ENCODE measurements around the gene PLEKHG4B.
A peak's percentile ranks its signal among the peaks of the same experiment; 100 is the strongest.
"Not testable (repeated sequence)": the region's sequence is repeated elsewhere in the genome, so short reads cannot be mapped to it uniquely, and the experiment has no call there.

Gene PLEKHG4B

DNA sequence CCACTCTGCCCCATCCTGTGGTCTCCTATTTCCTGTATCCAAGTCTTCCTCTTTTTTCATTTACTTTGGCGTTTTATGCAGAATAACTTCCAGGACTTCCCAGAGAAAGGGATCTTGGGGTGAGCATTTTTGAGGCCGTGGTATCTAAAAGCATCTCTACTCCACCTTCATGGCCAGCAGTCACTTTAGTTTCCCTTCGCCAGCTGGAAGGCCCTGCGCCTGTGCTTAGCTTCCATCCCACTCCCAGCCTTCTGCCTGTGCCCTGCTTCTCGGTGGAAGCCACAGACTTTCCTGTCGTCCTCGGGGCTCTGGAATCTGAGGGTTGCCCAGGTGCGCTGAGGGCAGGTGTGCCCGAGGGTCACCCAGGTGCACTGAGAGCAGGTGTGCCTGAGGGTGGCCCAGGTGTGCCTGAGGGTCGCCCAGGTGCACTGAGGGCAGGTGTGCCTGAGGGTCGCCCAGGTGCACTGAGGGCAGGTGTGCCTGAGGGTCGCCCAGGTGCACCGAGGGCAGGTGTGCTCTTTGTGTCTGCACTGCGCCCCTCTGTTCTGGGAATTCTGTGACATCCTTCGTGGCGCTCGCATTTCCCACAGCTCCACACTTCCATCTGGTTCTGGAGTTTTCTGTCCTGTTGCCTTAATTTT lies 67.0 kb downstream of the PLEKHG4B start:
- peak; percentile 8 for DNase-seq

DNA sequence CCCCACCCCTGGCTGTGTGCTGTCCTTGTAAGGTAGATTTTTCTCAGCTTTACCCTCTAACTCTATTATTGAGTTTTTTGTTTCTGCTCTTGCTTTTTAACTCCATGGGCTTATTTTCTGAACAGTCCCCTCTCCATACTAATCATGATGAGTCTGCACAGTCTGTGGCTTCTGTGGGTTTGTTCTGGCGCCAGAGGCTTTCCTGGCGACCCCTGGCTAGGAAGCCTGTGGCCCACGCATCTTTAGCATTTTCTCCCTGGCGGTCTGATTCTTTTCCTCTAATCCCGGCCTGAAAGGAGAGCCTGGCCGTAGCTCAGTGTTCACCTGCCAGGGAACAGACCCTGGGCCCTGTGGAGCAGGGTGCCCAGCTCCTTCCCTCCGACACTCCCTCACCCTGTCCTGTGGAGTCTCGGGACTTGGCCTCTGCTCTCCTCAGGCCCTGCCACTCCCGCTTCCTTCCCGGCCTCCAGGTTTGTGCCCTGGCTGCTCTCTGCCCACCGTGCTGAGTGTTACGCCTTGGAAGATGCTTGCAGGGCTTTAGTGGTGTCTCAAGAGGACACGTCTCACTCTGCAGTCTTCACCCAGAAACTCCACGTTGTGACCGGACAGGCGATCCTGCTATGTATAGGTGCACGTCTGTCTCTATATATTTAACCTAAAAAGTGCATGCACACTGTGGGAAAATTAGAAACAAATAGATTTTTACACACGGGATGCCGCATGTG lies 67.6 kb downstream of the PLEKHG4B start:
- DNase-seq = no peak

DNA sequence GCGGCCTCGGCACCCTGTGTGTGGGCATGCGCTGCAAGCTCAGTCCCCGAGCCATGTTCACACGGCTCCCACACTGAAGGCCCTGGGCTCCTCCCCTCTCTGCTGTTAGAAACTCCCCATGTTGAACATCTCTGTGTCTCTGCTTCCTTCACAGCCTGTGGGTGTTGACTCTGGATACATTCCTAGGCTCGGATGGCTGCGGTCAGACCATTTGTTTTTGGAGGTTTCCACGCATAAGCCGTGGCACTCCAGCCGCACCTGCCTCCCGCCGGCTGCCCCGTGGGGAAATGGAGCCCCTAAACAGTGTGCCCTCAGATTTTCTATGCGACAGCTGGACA lies 68.2 kb downstream of the PLEKHG4B start:
- DNase-seq = no peak

DNA sequence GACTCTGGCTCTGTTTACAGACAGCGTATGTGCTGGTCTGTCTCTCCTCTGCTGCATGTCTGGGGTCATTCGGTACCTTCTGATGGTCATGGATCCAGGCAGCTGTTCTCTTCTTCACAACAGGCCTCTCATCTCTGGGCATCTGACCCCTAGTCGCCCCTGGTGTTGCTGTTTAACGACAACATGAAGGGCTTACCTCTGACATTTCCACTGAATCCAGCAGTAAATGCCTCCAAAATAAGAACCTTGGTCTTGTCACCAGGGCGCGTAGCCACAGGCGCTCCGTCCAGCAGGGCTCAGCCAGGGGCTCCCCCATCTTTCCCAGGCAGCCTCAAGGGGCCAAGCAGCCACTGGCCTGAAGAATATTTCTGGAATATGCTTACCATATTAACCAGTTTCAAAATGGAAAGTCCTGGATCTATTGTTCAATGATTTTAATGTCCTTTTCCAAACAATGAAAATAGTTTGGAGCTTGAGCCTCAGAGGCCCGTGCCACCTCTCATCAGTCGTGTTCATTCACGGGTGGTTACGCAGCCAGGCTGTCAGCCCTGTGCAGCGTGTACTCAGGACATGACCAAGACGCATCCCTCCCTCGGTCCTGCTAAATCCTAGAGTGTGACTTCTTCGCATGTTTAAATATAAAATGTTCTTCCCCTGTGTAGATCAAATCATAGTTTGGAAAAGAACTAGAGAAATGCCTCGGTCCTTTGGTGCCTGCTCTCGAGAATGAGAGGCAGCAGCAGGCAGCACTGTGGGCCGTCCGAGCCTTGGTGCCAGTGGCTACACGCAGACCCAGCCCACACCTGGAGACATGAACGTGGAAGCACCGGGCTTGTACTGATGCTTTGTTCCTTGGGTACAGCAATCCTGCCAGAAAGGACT lies 69.2 kb downstream of the PLEKHG4B start:
- no peak for DNase-seq

DNA sequence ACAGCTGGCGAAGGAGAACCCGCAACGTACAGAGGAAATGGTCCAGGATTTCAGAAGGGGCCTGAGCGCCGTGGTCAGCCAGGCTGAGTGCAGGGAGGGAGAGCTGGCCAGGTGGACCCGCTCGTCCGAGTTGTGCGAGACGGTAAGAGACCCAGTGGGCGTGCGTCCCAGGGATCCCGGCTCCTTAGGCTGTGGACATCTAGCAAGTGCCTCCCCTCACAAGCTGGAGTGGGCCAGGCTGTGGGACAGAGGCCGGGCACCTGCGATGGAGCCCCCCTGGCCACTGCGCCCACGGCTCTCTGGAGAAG lies 69.8 kb downstream of the PLEKHG4B start:
- no peak for DNase-seq

DNA sequence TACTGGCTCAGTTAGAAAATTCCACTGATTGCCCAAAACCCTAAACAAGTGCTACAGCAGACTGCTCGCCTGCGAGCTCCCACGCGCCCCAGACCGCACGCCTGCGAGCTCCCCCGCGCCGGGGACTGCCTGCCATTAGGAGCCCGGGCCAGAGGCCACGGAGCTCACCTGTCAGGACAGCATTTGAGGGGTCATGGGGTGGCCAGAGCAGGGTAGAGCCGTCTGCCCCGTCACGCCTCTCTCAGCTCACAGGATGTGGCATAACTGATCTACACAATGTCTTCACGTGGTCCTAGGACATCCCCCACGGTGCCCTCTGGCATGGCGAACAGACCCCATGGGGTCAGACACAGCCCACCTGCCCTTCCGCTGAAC lies 70.2 kb downstream of the PLEKHG4B start:
- no peak for DNase-seq

DNA sequence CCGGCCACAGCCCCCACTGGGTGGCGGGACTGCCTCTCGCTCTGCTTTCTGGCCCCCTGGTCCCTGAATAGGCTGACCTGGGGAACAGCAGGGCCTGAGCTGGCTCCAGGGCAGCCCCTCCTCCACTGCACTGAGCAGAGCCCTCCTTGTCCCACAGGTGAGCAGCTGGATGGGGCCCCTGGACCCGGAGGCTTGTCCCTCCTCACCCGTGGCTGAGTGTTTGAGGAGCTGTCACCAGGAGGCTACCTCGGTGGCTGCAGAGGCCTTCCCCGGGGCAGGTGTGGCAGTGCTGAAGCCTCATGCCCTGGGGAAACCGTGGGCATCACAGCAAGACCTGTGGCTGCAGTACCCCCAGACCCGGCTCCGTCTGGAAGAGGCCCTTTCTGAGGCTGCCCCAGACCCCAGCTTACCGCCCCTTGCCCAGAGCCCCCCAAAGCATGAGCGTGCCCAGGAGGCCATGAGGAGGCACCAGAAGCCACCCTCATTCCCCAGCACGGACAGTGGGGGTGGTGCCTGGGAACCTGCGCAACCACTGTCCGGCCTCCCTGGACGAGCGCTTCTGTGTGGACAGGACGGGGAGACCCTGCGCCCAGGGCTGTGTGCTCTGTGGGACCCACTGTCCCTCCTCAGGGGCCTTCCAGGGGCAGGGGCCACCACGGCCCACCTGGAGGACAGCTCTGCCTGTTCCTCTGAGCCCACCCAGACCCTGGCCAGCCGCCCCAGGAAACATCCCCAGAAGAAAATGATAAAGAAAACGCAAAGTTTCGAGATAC lies 70.8 kb downstream of the PLEKHG4B start:
- DNase-seq = no peak

DNA sequence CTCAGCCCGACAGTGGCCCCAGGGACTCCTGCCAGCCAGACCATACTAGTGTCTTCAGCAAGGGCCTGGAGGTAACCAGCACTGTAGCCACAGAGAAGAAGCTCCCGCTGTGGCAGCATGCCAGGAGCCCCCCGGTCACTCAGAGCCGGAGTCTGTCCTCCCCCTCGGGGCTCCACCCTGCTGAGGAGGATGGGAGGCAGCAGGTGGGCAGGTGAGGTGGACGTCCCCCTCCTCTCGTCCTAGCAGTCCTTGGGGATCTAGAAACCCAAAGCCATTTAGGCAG lies 71.3 kb downstream of the PLEKHG4B start:
- no peak for DNase-seq

DNA sequence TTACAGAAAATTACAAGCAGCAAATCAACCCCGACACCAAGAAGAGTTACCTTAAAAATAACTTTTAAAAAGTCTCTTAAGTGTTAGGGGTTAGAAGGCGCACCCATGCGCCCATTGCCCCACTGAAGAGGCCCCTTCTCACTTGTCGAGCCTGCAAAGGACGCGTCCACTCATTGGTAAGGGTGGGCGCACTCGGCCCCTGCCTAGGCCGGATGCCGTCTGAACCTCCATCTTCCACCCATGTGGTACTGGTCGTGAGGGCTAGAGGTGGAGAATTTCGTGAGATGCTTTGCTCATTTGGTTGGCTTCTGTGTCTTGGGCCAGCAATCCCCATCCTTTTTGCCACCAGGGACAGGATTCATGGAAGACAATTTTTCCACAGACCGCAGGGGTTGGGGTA lies 71.9 kb downstream of the PLEKHG4B start:
- DNase-seq = no peak

DNA sequence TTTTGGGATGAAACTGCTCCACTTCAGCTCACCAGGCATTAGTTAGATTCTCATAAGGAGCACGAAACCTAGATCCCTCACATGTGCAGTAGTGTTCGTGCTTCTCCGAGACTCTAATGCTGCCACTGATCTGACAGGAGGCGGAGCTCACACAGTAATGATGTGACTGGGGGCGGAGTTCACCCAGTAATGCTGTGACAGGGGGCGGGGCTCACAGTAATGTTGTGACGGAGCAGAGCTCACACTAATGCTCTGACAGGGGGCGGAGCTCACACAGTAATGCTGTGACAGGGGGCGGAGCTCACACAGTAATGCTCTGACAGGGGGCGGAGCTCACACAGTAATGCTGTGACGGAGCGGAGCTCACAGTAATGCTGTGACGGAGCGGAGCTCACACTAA lies 72.3 kb downstream of the PLEKHG4B start:
- DNase-seq = no peak

DNA sequence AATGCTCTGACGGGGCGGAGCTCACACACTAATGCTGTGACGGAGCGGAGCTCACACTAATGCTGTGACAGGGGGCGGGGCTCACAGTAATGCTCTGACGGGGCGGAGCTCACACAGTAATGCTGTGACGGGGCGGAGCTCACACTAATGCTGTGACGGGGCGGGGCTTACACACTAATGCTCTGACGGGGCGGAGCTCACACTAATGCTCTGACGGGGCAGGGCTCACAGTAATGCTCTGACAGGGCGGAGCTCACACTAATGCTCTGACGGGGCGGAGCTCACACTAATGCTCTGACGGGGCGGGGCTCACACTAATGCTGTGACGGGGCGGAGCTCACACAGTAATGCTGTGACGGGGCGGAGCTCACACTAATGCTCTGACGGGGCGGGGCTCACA lies 72.8 kb downstream of the PLEKHG4B start:
- not testable (repeated sequence) for DNase-seq

DNA sequence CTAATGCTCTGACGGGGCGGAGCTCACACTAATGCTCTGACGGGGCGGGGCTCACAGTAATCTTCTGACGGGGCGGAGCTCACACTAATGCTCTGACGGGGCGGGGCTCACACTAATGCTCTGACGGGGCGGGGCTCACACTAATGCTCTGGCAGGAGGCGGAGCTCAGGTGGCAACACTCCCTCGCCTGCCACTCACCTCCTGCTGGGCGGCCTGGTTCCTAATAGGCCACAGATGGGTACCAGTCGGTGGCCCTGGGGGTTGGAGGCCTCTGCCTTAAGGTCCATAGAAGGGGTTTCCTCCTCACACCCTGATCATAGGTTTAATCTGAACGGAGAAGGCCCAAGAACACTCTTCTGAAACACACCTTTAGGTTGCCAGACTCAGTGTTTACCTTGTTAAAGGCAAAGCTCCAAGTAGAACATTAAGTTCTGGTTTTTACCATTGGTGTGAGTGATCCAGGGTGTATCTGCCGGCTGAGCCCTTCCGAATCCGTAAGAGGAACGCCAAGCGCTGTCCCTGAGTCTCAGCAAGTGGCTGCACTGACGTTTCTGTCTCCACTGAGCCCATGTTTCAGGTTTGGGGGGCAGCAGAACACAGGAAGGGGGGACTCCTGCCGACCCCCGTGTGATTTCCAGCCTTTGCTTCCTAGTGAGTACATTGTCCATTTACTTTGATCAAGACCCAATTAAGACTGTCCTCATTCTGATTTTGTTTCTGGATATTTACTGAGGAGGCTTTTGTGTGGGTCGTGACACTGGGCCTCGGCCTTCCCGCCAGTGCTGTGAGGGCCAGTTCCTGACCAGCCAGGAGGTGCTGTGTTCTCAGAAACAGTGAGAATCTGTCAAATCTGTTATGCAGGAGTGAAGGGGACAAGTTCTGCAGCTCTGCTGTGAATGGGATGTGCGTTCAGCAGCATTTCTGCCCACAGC lies 74.7 kb downstream of the PLEKHG4B start:
- DNase-seq = no peak

DNA sequence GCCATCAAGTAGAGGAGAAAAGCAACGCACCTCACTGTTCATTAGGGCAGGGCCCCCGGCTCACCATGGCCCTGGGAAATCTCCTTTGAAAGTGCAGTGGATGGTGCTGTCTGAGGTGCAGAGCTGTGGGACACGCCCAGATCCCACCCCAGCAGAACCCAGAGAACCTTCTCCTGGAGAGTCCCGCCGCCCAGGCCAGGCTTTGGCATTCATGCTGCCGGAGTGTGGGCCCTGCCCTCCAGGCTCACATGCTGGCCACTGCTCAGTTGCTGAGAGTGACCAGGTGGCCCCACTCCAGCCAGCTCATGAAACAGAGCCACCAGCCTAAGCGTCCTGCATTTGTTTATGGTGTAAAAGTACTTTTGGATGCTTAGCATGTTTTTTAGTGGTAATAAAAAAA lies 75.5 kb downstream of the PLEKHG4B start:
- DNase-seq = no peak

DNA sequence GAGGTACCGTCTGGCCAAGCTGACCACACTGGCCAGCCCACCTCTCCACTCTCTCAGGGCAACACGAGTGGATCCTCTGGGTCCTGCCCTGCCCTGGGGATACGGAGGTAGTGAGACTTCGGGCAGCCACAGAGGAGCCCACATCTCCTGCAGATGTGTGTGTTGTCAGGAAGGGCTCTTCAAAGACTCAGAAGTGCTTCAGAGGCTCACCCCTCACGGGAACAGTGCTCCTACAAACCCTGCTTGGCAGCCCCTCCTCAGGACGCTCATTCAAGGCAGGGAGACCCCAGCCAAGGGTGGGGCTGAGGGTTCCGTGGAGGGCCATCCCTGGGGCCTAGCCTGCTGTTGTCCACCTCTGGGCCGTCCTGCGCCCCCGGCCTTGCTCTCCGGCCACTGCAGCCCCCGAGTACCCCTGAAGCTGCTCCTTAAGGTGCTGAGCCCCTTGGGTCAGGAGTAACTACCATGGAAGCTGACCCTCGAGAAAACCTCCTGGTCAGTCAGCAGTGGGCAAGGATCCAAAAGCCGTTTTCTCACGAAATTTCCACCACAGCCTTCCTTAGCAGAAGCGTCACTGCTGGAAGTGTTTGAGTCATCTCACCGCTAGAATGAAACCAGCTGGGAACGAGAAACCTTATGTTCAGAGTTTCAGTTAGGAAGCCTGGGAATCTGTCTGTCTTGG lies 76.2 kb downstream of the PLEKHG4B start:
- no peak for DNase-seq

DNA sequence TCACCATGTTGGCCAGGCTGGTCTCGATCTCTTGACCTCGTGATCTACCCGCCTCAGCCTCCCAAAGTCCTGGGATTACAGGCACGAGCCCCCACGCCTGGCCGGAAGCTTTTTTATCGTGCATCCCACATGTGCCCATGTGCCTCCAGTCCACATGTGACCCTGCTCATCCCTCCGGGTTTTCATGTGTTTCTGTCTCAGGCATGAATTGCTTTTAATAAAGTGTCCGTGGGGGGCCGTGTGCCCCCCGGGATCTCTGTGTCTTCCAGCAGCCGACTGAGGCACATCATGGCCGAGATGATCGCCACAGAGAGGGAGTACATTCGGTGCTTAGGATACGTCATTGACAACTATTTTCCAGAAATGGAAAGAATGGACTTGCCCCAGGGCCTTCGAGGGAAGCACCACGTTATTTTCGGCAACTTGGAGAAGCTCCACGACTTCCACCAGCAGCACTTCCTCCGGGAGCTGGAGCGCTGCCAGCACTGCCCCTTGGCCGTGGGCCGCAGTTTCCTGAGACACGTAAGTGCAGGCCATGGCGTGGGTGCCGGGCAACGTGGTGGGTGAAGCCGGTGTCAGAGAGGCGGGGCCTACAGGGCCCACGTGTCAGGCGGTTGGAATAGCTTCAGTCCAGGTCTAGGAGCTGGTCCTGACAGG lies 77.2 kb downstream of the PLEKHG4B start:
- DNase-seq = no peak

DNA sequence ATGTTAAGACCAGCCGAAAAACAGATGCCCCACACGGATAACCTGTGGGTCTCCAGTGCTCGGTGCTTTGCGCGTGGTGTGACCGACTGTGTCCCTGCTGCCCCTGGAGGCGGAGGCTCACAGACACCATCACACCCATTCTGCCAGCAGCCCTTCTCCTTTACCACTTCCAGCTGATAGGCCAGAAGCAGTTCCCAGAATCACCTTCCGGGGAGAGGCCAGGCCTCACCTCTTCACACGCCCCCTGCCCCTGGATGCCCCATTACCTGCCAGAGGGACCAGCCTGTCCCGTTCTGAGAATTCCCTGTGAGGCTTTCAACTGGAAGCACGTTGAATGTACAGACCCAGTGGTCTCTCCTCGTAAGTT lies 77.7 kb downstream of the PLEKHG4B start:
- no peak for DNase-seq

DNA sequence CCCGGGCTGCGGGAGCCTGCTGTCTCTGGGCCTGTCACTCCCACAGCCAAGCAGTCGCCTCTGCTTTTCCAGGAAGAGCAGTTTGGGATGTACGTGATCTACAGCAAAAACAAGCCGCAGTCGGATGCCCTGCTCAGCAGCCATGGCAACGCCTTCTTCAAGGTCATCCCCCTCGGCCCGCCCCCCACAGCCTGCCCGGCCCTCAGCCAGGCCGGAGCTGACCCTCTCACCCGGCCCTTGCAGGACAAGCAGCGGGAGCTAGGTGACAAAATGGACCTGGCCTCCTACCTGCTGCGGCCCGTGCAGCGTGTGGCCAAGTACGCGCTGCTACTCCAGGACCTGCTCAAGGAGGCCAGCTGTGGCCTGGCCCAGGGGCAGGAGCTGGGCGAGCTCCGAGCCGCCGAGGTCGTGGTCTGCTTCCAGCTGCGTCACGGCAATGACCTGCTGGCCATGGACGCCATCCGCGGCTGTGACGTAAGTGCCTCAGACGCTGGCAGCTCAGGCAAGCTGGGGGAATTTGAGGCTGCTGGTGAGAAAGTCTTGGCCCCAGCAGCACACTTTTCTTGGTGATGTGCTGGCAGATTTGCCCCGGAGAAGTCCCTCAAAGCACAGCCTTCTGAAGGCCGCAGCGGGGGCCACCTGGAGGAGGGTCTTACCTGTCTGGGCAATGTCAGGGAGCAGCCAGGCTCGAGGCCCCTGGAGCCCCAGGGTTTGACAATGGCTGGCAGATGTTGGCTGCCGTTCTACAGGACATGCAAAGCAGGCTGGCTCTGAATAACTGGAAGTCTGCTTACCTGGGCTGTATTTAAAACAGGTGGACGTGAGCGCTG lies 79.2 kb downstream of the PLEKHG4B start:
- no peak for DNase-seq

DNA sequence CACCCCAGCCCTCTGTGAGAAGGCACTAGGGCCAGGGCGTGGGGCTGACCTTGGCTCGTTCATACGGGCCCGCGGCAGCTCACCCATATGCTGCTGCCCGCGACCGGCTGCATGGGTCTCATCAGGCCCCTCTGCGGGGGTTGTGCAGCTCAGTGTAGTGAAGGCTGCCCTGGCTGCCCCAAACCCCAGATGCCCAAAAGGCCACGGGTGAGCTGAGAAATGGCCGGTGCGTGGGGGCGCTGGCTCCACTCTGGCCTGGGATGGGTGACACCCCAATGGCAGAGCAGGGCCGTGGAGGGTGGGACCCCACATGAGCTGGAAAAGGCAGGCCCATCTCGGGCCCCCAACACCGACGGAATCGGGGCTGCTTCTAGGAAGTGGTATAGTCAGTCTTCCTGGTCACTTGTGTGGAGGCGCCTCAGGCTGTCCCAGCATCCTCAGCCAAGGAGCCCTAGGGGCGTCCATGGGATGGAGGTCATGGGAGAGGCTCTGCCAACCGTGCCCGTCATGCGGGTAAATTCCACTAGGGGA lies 79.9 kb downstream of the PLEKHG4B start:
- DNase-seq = no peak

DNA sequence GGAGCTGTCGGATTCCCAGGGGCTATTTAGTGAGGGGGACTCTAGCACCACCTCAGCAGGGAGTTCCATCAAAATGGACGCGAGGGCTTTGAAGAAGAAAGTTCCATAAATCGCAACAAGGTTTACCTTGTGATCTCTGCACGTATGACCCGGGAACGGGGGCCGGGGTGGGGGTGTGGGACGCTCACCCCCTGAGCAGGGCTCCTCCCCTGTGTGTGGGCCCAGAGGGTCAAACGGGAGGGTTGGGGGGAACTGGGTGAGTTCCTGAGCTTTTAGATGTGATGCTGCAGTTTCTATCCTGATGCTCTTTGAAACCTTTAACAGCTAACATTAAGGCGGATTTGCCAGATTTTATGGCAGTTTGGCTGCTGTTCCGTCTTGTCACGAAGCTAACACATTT lies 80.5 kb downstream of the PLEKHG4B start:
- no peak for DNase-seq

DNA sequence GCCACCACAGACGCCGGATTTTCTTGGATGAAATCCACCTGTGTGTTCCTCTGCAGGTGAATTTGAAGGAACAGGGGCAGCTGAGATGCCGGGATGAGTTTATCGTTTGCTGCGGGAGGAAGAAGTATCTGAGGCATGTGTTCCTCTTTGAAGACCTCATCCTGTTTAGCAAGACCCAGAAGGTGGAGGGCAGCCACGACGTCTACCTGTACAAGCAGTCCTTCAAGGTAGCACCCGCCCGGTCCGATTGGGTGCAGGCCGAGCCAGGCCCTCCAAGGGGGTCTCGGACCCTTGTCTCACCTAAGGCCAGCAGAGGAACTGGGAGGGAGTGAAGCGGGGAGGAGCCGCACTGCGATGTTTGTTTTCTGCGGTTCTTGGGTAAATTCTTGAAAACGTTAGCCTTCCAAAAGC lies 80.9 kb downstream of the PLEKHG4B start:
- no peak for DNase-seq

Data from NCI-H1105 (cell line).